Cardiac septum (tissue), 1 donor: ENCODE data around the gene TSGA10. TPM values are rescaled to one million over a fixed set of nuclear protein-coding genes. Genes with fewer than 3 reads are reported as not detected.

ENCODE experiments used
- DNase-seq: peaks from one replicate; pipeline ENCODE4 v3.0.0-alpha.2; 2020; ENCODE audit warnings: low spot score
- intact Hi-C: fragments of 100-400 bp; cut with DNase I; formaldehyde crosslinking; loops from one replicate; pipeline ENCODE4 v1.14.0; 2022
- total RNA-seq: library from RNA; stranded (reverse); fragmentation: NEBNext Ultra II Directional; extraction: Animal tissue kit (Norgen Biotek cat#: 25700); gene quantifications from one replicate; pipeline ENCODE4 v1.2.1, GENCODE V29; 2021
- donor health status: DM: no; HTN: no; CAD: no.

Gene TSGA10
- total RNA-seq, 1 donor from 2014 or later, result 1.6 TPM

- no peak for DNase-seq
- intact Hi-C loops, result no loop called here
Observed at GRCh38 chr2:98972582-98973167, 182.1 kb downstream of the TSGA10 start.

GRCh38 chr2:98959810-98960507 lies 194.8 kb downstream of the TSGA10 start:
- intact Hi-C loops, result no loop called here
- DNase-seq, result no peak

- no peak for DNase-seq
- intact Hi-C loops, result no loop called here
Observed at GRCh38 chr2:98952966-98953365, 201.8 kb downstream of the TSGA10 start.

- no peak for DNase-seq
- intact Hi-C loops, result no loop called here
Observed at GRCh38 chr2:98948956-98949739, 205.6 kb downstream of the TSGA10 start.

GRCh38 chr2:98947554-98947953 lies 207.2 kb downstream of the TSGA10 start:
- intact Hi-C loops, result no loop called here

More at GRCh38 chr2:98947554-98947953, 207.2 kb downstream of the TSGA10 start:
- no peak for DNase-seq

Other genes with a start within 250 kb of the TSGA10 start
- 3.3 TPM for gene CRACDL, start 218.7 kb downstream of the TSGA10 start, total RNA-seq
- gene C2orf15, start 13.2 kb downstream of the TSGA10 start, total RNA-seq, result not detected
- gene LIPT1, start within 50 bp of the TSGA10 start, total RNA-seq, result 6.6 TPM
- 11.4 TPM for gene MITD1, start 26.1 kb upstream of the TSGA10 start, total RNA-seq
- gene MRPL30, start 26.2 kb upstream of the TSGA10 start, total RNA-seq, result 27.8 TPM
- not detected for gene LYG2, start 100.7 kb upstream of the TSGA10 start, total RNA-seq
- 0.57 TPM for gene LYG1, start 146.3 kb upstream of the TSGA10 start, total RNA-seq
- 24.8 TPM for gene TXNDC9, start 181.4 kb upstream of the TSGA10 start, total RNA-seq
- 105 TPM for gene EIF5B, start 182.4 kb upstream of the TSGA10 start, total RNA-seq